ENCODE results near the gene ZNF764.
"Not testable (repeated sequence)": the region's sequence is repeated elsewhere in the genome, so short reads cannot be mapped to it uniquely, and the experiment has no call there.

DNA sequence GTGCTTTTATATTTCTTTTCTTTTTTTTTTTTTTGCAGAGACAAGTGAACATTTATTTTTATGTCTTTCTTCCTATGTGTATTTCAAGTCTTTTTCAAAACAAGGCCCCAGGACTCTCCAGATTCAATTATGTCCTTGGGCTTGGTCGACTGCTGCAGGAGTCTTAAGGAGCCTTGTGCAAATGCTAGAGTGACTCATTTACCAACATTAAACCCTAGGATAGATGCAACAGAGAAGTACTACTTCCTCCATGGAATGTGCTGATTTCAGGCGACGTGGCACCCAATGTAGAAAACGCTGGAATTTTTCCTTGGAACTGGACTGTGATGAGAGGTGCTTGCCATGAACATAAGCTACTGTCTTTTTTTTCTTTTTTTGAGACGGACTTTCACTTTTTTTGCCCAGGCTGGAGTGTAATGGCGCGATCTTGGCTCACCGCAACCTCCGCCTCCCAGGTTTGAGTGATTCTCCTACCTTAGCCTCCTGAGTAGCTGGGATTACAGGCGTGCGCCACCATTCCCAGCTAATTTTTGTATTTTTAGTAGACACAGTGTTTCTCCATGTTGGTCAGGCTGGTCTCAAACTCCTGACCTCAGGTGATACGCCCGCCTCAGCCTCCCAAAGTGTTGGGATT lies 21.7 kb downstream of the ZNF764 start:
- TF ChIP-seq, protein P1, sequence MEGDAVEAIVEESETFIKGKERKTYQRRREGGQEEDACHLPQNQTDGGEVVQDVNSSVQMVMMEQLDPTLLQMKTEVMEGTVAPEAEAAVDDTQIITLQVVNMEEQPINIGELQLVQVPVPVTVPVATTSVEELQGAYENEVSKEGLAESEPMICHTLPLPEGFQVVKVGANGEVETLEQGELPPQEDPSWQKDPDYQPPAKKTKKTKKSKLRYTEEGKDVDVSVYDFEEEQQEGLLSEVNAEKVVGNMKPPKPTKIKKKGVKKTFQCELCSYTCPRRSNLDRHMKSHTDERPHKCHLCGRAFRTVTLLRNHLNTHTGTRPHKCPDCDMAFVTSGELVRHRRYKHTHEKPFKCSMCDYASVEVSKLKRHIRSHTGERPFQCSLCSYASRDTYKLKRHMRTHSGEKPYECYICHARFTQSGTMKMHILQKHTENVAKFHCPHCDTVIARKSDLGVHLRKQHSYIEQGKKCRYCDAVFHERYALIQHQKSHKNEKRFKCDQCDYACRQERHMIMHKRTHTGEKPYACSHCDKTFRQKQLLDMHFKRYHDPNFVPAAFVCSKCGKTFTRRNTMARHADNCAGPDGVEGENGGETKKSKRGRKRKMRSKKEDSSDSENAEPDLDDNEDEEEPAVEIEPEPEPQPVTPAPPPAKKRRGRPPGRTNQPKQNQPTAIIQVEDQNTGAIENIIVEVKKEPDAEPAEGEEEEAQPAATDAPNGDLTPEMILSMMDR (IDR thresholded peaks at IDR 0.05; ENCODE audit: low read depth, low read length, missing input control): not testable (repeated sequence)
- TF ChIP-seq, protein P2, sequence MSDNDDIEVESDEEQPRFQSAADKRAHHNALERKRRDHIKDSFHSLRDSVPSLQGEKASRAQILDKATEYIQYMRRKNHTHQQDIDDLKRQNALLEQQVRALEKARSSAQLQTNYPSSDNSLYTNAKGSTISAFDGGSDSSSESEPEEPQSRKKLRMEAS (IDR thresholded peaks at IDR 0.05): not testable (repeated sequence)
- not testable (repeated sequence) for TF ChIP-seq NR2F2 (IDR thresholded peaks at IDR 0.05); FOXA1 (IDR thresholded peaks at IDR 0.05); HNF4G (IDR thresholded peaks at IDR 0.05); GABPA (IDR thresholded peaks at IDR 0.05 in 1 of 2, conservative IDR thresholded peaks at IDR 0.05 in 1 of 2); YY1 (IDR thresholded peaks at IDR 0.05); EGR1 (IDR thresholded peaks at IDR 0.05; ENCODE audit: low read depth in 2 of 2); JUND (IDR thresholded peaks at IDR 0.05); RAD21 (IDR thresholded peaks at IDR 0.05); SP1 (IDR thresholded peaks at IDR 0.05); RXRA (IDR thresholded peaks at IDR 0.05)
- TF ChIP-seq, protein P3, sequence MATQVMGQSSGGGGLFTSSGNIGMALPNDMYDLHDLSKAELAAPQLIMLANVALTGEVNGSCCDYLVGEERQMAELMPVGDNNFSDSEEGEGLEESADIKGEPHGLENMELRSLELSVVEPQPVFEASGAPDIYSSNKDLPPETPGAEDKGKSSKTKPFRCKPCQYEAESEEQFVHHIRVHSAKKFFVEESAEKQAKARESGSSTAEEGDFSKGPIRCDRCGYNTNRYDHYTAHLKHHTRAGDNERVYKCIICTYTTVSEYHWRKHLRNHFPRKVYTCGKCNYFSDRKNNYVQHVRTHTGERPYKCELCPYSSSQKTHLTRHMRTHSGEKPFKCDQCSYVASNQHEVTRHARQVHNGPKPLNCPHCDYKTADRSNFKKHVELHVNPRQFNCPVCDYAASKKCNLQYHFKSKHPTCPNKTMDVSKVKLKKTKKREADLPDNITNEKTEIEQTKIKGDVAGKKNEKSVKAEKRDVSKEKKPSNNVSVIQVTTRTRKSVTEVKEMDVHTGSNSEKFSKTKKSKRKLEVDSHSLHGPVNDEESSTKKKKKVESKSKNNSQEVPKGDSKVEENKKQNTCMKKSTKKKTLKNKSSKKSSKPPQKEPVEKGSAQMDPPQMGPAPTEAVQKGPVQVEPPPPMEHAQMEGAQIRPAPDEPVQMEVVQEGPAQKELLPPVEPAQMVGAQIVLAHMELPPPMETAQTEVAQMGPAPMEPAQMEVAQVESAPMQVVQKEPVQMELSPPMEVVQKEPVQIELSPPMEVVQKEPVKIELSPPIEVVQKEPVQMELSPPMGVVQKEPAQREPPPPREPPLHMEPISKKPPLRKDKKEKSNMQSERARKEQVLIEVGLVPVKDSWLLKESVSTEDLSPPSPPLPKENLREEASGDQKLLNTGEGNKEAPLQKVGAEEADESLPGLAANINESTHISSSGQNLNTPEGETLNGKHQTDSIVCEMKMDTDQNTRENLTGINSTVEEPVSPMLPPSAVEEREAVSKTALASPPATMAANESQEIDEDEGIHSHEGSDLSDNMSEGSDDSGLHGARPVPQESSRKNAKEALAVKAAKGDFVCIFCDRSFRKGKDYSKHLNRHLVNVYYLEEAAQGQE (IDR thresholded peaks at IDR 0.05): not testable (repeated sequence)
- TF ChIP-seq, protein P4, sequence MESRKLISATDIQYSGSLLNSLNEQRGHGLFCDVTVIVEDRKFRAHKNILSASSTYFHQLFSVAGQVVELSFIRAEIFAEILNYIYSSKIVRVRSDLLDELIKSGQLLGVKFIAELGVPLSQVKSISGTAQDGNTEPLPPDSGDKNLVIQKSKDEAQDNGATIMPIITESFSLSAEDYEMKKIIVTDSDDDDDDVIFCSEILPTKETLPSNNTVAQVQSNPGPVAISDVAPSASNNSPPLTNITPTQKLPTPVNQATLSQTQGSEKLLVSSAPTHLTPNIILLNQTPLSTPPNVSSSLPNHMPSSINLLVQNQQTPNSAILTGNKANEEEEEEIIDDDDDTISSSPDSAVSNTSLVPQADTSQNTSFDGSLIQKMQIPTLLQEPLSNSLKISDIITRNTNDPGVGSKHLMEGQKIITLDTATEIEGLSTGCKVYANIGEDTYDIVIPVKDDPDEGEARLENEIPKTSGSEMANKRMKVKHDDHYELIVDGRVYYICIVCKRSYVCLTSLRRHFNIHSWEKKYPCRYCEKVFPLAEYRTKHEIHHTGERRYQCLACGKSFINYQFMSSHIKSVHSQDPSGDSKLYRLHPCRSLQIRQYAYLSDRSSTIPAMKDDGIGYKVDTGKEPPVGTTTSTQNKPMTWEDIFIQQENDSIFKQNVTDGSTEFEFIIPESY (IDR thresholded peaks at IDR 0.05): not testable (repeated sequence)
